Hepatic stellate cell (primary cell): Measurements from ENCODE around the gene GDPD5.

ENCODE experiments used
- DNase-seq: peaks from one replicate; pipeline ENCODE4 v3.0.0; 2011; ENCODE audit warnings: low spot score

Gene GDPD5

GRCh38 chr11:75492181-75492820 is 33.4 kb downstream of the GDPD5 start:
- no peak for DNase-seq

GRCh38 chr11:75491465-75491864 is 34.3 kb downstream of the GDPD5 start:
- DNase-seq: no peak

- no peak for DNase-seq
Observed at GRCh38 chr11:75490221-75491181, 35.2 kb downstream of the GDPD5 start.

- no peak for DNase-seq
Observed at GRCh38 chr11:75487365-75487764, 38.4 kb downstream of the GDPD5 start.

GRCh38 chr11:75485742-75486141 is 40.0 kb downstream of the GDPD5 start:
- DNase-seq: no peak

GRCh38 chr11:75482931-75483469 is 42.7 kb downstream of the GDPD5 start:
- DNase-seq: no peak

GRCh38 chr11:75481922-75482606 is 43.7 kb downstream of the GDPD5 start:
- DNase-seq: no peak

GRCh38 chr11:75481223-75481921 is 44.4 kb downstream of the GDPD5 start:
- no peak for DNase-seq

GRCh38 chr11:75480185-75481175 is 45.3 kb downstream of the GDPD5 start:
- no peak for DNase-seq

- no peak for DNase-seq
Observed at GRCh38 chr11:75479597-75480145, 46.1 kb downstream of the GDPD5 start.

GRCh38 chr11:75478783-75479596 is 46.8 kb downstream of the GDPD5 start:
- no peak for DNase-seq

GRCh38 chr11:75477614-75477935 is 48.2 kb downstream of the GDPD5 start:
- DNase-seq: no peak

- no peak for DNase-seq
Observed at GRCh38 chr11:75476739-75477613, 48.8 kb downstream of the GDPD5 start.

GRCh38 chr11:75475767-75476650 is 49.7 kb downstream of the GDPD5 start:
- no peak for DNase-seq

- peak; percentile 67 for DNase-seq
Observed at GRCh38 chr11:75474878-75475766, 50.6 kb downstream of the GDPD5 start.

- no peak for DNase-seq
Observed at GRCh38 chr11:75474240-75474639, 51.5 kb downstream of the GDPD5 start.
